Transverse colon (tissue), 4 donors: Measurements from ENCODE around the gene CASP9. TPM values are rescaled to one million over a fixed set of nuclear protein-coding genes. Genes with fewer than 3 reads are reported as not detected.
"Not testable (repeated sequence)": the region's sequence is repeated elsewhere in the genome, so short reads cannot be mapped to it uniquely, and the experiment has no call there.

ENCODE experiments used
- DNase-seq: peaks from one replicate; pipeline ENCODE4 v3.0.0-alpha.2; 2019
- H3K27ac ChIP-seq, 4 donors: fragments of 200-600 bp; sonication (generic); 2 replicates each; pipeline ENCODE4 v1.5.1; 2016 to 2018; ENCODE audit warnings: inconsistent platforms in 4 of 4
- H3K27me3 ChIP-seq: fragments of 200-600 bp; sonication (generic); 2 replicates; pipeline ENCODE4 v1.5.1; 2017; ENCODE audit warnings: inconsistent platforms
- H3K36me3 ChIP-seq, 4 donors: fragments of 200-600 bp; sonication (generic); 2 replicates each; pipeline ENCODE4 v1.5.1; 2017 to 2019; ENCODE audit warnings: inconsistent platforms in 4 of 4
- H3K4me1 ChIP-seq, 4 donors: fragments of 200-600 bp; sonication (generic); 2 replicates each; pipeline ENCODE4 v1.5.1; 2017 to 2020; ENCODE audit warnings: inconsistent platforms in 4 of 4
- H3K4me3 ChIP-seq, 4 donors: fragments of 200-600 bp; sonication (generic); 1 replicate in 1 of 4; 2 replicates in 3 of 4; pipeline versions ENCODE4 v1.5.1 to v1.6.1; 2017 to 2019; ENCODE audit warnings: inconsistent platforms in 4 of 4
- H3K9me3 ChIP-seq, 2 donors: fragments of 200-600 bp; sonication (generic); 2 replicates each; pipeline ENCODE4 v1.5.1; 2017 to 2019; ENCODE audit warnings: inconsistent platforms in 2 of 2
- EP300 ChIP-seq: sonication (generic); formaldehyde crosslinking; IDR thresholded peaks from one replicate; pipeline ENCODE4 v1.6.1; 2017; ENCODE audit warnings: antibody characterized with exemption, low read depth
- POLR2A ChIP-seq: fragments of 450-650 bp; IDR thresholded peaks from one replicate; pipeline ENCODE4 v1.6.1; 2016; ENCODE audit warnings: antibody characterized with exemption, mild to moderate bottlenecking, moderate library complexity
- POLR2AphosphoS5 ChIP-seq, 3 donors: sonication (generic); formaldehyde crosslinking; IDR thresholded peaks; one replicate each; pipeline ENCODE4 v1.6.1; 2016; ENCODE audit warnings: antibody characterized with exemption in 3 of 3
- WGBS, 2 donors: methylation state at CpG; one replicate each; pipeline ENCODE4 v1.1.5; 2018; ENCODE audit warnings: low coverage in 1 of 2; 5-methylcytosine and 5-hydroxymethylcytosine counted together
- in situ Hi-C, 4 donors: fragments of 200-750 bp; cut with MboI; loops; one replicate each; pipeline versions ENCODE4 v1.15.0 to v1.15.1; 2017; ENCODE audit warnings: low sequenced_read_pairs in 3 of 4, low pct_ligation_motif_present in 1 of 4, low pct_unique_long_range_greater_than_20kb in 1 of 4
- intact Hi-C: fragments of 100-400 bp; cut with DNase I; formaldehyde crosslinking; loops from one replicate; pipeline ENCODE4 v1.15.1; 2023; ENCODE audit warnings: low total_unique reads
- total RNA-seq, 4 donors: library from RNA; depleted of rRNA; stranded (reverse); fragments of >200 nt; gene quantifications; one replicate each; pipeline ENCODE4 v1.1.0, GENCODE V29; 2016
- TF ChIP-seq, protein P1 (sequence below), 5 experiments: fragments of 200-600 bp in 3 of 5; fragments of 450-650 bp in 2 of 5; sonication (generic) in 3 of 5; IDR thresholded peaks; 1 replicate in 2 of 5; 2 replicates in 3 of 5; pipeline ENCODE4 v1.5.1; 2016 to 2017; ENCODE audit warnings: antibody characterized with exemption in 5 of 5, inconsistent platforms in 3 of 5, mild to moderate bottlenecking in 2 of 5, moderate library complexity in 1 of 5

Gene CASP9
- total RNA-seq, 4 donors from 2014 or later = 19.1 to 151 (median 25.2) TPM

- TF ChIP-seq POLR2AphosphoS5 (IDR thresholded peaks at IDR 0.05) (no peak), EP300 (no peak), POLR2A (no peak)
- TF ChIP-seq, protein P1, sequence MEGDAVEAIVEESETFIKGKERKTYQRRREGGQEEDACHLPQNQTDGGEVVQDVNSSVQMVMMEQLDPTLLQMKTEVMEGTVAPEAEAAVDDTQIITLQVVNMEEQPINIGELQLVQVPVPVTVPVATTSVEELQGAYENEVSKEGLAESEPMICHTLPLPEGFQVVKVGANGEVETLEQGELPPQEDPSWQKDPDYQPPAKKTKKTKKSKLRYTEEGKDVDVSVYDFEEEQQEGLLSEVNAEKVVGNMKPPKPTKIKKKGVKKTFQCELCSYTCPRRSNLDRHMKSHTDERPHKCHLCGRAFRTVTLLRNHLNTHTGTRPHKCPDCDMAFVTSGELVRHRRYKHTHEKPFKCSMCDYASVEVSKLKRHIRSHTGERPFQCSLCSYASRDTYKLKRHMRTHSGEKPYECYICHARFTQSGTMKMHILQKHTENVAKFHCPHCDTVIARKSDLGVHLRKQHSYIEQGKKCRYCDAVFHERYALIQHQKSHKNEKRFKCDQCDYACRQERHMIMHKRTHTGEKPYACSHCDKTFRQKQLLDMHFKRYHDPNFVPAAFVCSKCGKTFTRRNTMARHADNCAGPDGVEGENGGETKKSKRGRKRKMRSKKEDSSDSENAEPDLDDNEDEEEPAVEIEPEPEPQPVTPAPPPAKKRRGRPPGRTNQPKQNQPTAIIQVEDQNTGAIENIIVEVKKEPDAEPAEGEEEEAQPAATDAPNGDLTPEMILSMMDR (IDR thresholded peaks at IDR 0.05) = no peak
- Histone ChIP-seq H3K4me1 (no peaks in the 10 kb centered on the region), H3K9me3 (no peaks in the 10 kb centered on the region), H3K4me3 (no peak overlapping the region), H3K27ac (no peak overlapping the region), H3K27me3 (no peaks in the 10 kb centered on the region), H3K36me3 (peaks cover 0 to 26% (median 3%) of the 10 kb centered on the region in 4 donors)
- intact Hi-C loops (no loop called here), in situ Hi-C loops (no loop called here)
- no peak for DNase-seq
- 73% methylated on average over 5 of the region's 5 CpGs; no CpG with 5 or more reads in 1 of the 2 donors for WGBS, 2 donors
These were observed 31.4 kb downstream of the CASP9 start for GRCh38 chr1:15492596-15492995.

GRCh38 chr1:15491010-15491409, 33.0 kb downstream of the CASP9 start:
- H3K27me3 ChIP-seq, intact Hi-C loops, H3K27ac ChIP-seq, in situ Hi-C loops, H3K4me1 ChIP-seq, H3K9me3 ChIP-seq, H3K4me3 ChIP-seq, DNase-seq: not testable (repeated sequence)
- peaks cover 0 to 18% (median 3%) of the 10 kb centered on the region in 4 donors for H3K36me3 ChIP-seq
- WGBS, 2 donors = 82 to 100% methylated on average over 1 to 4 of the region's 4 CpGs

- no peak overlapping the region for H3K27ac ChIP-seq
- no peaks in the 10 kb centered on the region for H3K4me1 ChIP-seq
- no peaks in the 10 kb centered on the region for H3K27me3 ChIP-seq
- H3K36me3 ChIP-seq = peaks cover 0 to 18% (median 2%) of the 10 kb centered on the region in 4 donors
- no peak overlapping the region for H3K4me3 ChIP-seq
- WGBS, 2 donors = 92 to 100% methylated on average over 1 to 13 of the region's 13 CpGs
- DNase-seq = no peak
- intact Hi-C loops (no loop called here), in situ Hi-C loops (no loop called here)
- TF ChIP-seq, protein P1 (IDR thresholded peaks at IDR 0.05) = no peak
- no peak for TF ChIP-seq POLR2A
- no peaks in the 10 kb centered on the region for H3K9me3 ChIP-seq
These were observed 34.8 kb downstream of the CASP9 start for GRCh38 chr1:15489052-15489736.

- intact Hi-C loops (no loop called here), in situ Hi-C loops (no loop called here)
- peaks cover 0 to 10% (median 0%) of the 10 kb centered on the region in 4 donors for H3K36me3 ChIP-seq
- no peak for TF ChIP-seq POLR2AphosphoS5 (IDR thresholded peaks at IDR 0.05)
- TF ChIP-seq, protein P1 (IDR thresholded peaks at IDR 0.05) = no peak
- TF ChIP-seq POLR2A = no peak
- TF ChIP-seq EP300 = no peak
- H3K27me3 ChIP-seq = no peaks in the 10 kb centered on the region
- 63 to 92% methylated on average over 1 to 3 of the region's 3 CpGs for WGBS, 2 donors
- no peak overlapping the region for H3K27ac ChIP-seq
- H3K4me1 ChIP-seq = no peaks in the 10 kb centered on the region
- no peak overlapping the region for H3K4me3 ChIP-seq
- no peaks in the 10 kb centered on the region for H3K9me3 ChIP-seq
- no peak for DNase-seq
These were observed 35.6 kb downstream of the CASP9 start for GRCh38 chr1:15488371-15488770.

DNA sequence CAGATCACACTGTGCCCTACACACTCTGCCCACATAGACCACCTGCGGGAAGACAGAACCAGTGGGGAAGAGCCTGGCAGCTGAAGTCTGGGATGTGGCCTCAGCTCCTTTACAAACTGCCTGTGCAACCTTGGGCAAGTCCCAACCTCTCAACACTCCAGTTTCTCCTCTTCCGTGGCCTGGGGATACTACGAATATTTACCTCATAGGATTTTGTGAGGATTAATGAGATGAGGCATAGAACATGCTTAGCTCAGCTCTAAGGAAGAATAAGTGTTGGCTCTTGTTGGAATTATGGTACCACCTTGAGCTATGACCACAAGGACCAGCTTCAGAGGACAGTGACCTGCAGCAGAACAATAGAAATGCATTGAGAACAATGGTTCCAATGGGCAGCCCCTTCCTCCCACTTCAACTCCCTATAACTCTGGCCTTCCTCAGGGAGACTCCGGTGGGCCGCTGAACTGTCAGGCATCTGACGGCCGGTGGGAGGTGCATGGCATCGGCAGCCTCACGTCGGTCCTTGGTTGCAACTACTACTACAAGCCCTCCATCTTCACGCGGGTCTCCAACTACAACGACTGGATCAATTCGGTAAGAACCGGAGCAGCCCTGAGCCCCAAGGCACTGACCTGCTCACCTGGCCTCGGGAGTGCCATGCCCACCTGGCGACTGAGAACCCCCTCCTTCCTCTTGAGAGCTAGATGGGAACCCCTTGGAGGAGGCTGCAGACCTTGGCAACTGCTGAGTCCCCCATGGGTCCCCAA, 37.0 kb downstream of the CASP9 start:
- H3K4me1 ChIP-seq, H3K4me3 ChIP-seq, H3K36me3 ChIP-seq, H3K9me3 ChIP-seq, H3K27ac ChIP-seq, H3K27me3 ChIP-seq, in situ Hi-C loops, DNase-seq: not testable (repeated sequence)
- WGBS, 2 donors = 98% methylated on average over 17 of the region's 17 CpGs; no CpG with 5 or more reads in 1 of the 2 donors
- intact Hi-C loops = loop anchor here (2.0 kb wide), 1 partner anchor 26 kb away; no protein-coding TSS in a partner anchor
